Measurements from ENCODE around the gene DARS1.

DNA sequence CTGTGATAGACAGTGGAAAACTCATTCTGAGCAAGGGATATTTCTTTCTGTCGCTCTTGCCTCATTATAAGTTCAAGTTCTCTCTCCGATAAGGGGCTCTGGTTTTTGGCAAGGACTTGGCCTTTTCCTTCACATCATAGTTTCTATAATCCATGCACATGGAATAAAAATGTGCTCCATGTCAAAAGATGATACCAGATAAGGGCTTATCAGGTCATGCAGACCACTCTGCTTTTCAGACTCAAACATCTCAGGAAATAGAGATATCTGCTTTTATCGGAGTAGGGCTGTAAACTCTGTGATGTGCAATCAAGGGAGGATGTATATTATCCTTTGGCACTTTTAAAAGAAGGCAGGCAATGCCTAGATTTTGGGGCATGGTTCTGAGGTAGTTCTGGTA lies 45.0 kb upstream of the DARS1 start:
- TF ChIP-seq POLR2AphosphoS5 (IDR thresholded peaks at IDR 0.05; ENCODE audit: low read depth, low read length) = no peak
- no peak for TF ChIP-seq POLR2A (IDR thresholded peaks at IDR 0.05; ENCODE audit: low read depth, low read length)
